WTC11 (cell line): ENCODE measurements around the gene LRIG3. TPM values are rescaled to one million over a fixed set of nuclear protein-coding genes. Genes with fewer than 3 reads are reported as not detected.

ENCODE experiments used
- ATAC-seq: fragments of 200-7000 bp; cut with Tn5 transposase; 2 replicates; pipeline ENCODE4 v1.10.0; 2021; ENCODE audit warnings: mild to moderate bottlenecking, moderate library complexity
- CTCF ChIA-PET: fragments of 300-600 bp; sonication (Branson Sonifier 250); formaldehyde crosslinking; loops from one replicate; lab custom pipeline; 2021; ENCODE audit warnings: antibody characterized with exemption; lab: Charles Lee
- POLR2A ChIA-PET: fragments of 350-600 bp; sonication (Branson Sonifier 250); formaldehyde crosslinking; loops from one replicate; lab custom pipeline; 2021; ENCODE audit warnings: antibody characterized with exemption; lab: Charles Lee
- DNase-seq: peaks from one replicate; pipeline ENCODE4 v3.0.0; 2021; ENCODE audit warnings: low spot score
- H3K27ac Mint-ChIP-seq: 2 replicates; pipeline ENCODE4 v1.8.0; 2021; ENCODE audit warnings: mixed read lengths
- H3K27me3 Mint-ChIP-seq: 2 replicates; pipeline ENCODE4 v1.8.0; 2021; ENCODE audit warnings: low read depth, mild to moderate bottlenecking, moderate library complexity, mixed read lengths
- H3K36me3 Mint-ChIP-seq: 2 replicates; pipeline ENCODE4 v1.8.0; 2021; ENCODE audit warnings: mixed read lengths
- H3K4me1 Mint-ChIP-seq: 2 replicates; pipeline ENCODE4 v1.8.0; 2022; ENCODE audit warnings: mixed read lengths
- H3K4me3 Mint-ChIP-seq: 2 replicates; pipeline ENCODE4 v1.8.0; 2021; ENCODE audit warnings: mild to moderate bottlenecking, moderate library complexity, mixed read lengths
- H3K9me3 Mint-ChIP-seq: 2 replicates; pipeline ENCODE4 v1.8.0; 2021; ENCODE audit warnings: mixed read lengths
- AR ChIP-seq: fragments of 250-450 bp; sonication (Bioruptor Pico); IDR thresholded peaks from 2 replicates; pipeline ENCODE4 v1.9.0; 2021; ENCODE audit warnings: mild to moderate bottlenecking
- ARID4B ChIP-seq: sonication (generic); formaldehyde crosslinking; IDR thresholded peaks from 2 replicates; pipeline ENCODE4 v1.8.0; 2023; ENCODE audit warnings: missing genetic modification reagents, mild to moderate bottlenecking, borderline replicate concordance
- ATF6 ChIP-seq: sonication (generic); formaldehyde crosslinking; IDR thresholded peaks from 2 replicates; pipeline ENCODE4 v1.8.1; 2023; ENCODE audit warnings: mild to moderate bottlenecking, missing genetic modification reagents
- CDX4 ChIP-seq: fragments of 250-450 bp; sonication (Bioruptor Pico); IDR thresholded peaks from 2 replicates; pipeline ENCODE4 v1.9.0; 2021; ENCODE audit warnings: moderate library complexity, mild to moderate bottlenecking, inconsistent platforms, borderline replicate concordance
- CREB1 ChIP-seq: sonication (generic); formaldehyde crosslinking; IDR thresholded peaks from 2 replicates; pipeline ENCODE4 v1.8.0; 2023; ENCODE audit warnings: mild to moderate bottlenecking, missing genetic modification reagents
- ESRRA ChIP-seq: sonication (generic); formaldehyde crosslinking; IDR thresholded peaks from 2 replicates; pipeline ENCODE4 v1.8.1; 2022; ENCODE audit warnings: mild to moderate bottlenecking, missing genetic modification reagents, borderline replicate concordance
- FOXK1 ChIP-seq: sonication (generic); formaldehyde crosslinking; IDR thresholded peaks from 2 replicates; pipeline ENCODE4 v1.8.0; 2022; ENCODE audit warnings: mild to moderate bottlenecking, moderate library complexity, missing genetic modification reagents
- NFATC4 ChIP-seq: fragments of 250-450 bp; sonication (Bioruptor Pico); IDR thresholded peaks from 2 replicates; pipeline ENCODE4 v1.9.0; 2021; ENCODE audit warnings: mild to moderate bottlenecking
- SOX15 ChIP-seq: fragments of 250-450 bp; sonication (Bioruptor Pico); IDR thresholded peaks from 2 replicates; pipeline ENCODE4 v1.9.0; 2021; ENCODE audit warnings: mild to moderate bottlenecking
- STAT6 ChIP-seq: sonication (generic); formaldehyde crosslinking; conservative IDR thresholded peaks from 2 replicates; pipeline ENCODE4 v1.8.1; 2023; ENCODE audit warnings: mild to moderate bottlenecking, low read depth, missing genetic modification reagents, moderate library complexity
- ZBTB43 ChIP-seq: sonication (generic); formaldehyde crosslinking; IDR thresholded peaks from 2 replicates; pipeline ENCODE4 v1.8.1; 2023; ENCODE audit warnings: mild to moderate bottlenecking, missing genetic modification reagents
- ZNF281 ChIP-seq: sonication (generic); formaldehyde crosslinking; IDR thresholded peaks from 2 replicates; pipeline ENCODE4 v1.8.0; 2023; ENCODE audit warnings: mild to moderate bottlenecking, missing genetic modification reagents
- ZNF396 ChIP-seq: fragments of 250-450 bp; sonication (Bioruptor Pico); IDR thresholded peaks from 2 replicates; pipeline ENCODE4 v1.8.0; 2021; ENCODE audit warnings: mild to moderate bottlenecking, moderate library complexity, borderline replicate concordance
- ZNF423 ChIP-seq: fragments of 250-450 bp; sonication (Bioruptor Pico); IDR thresholded peaks from 2 replicates; pipeline ENCODE4 v2.1.2; 2022; ENCODE audit warnings: mild to moderate bottlenecking, moderate library complexity
- ZSCAN18 ChIP-seq: fragments of 250-450 bp; sonication (Bioruptor Pico); IDR thresholded peaks from 2 replicates; pipeline ENCODE4 v2.1.2; 2022; ENCODE audit warnings: mild to moderate bottlenecking, moderate library complexity
- total RNA-seq: library from RNA; stranded (reverse); gene quantifications from 3 replicates; pipeline ENCODE4 v1.2.3, GENCODE V29; 2021

Gene LRIG3
- total RNA-seq, 1 experiment from 2014 or later, result 13.0 TPM

- TF ChIP-seq ZNF281 (CRISPR knock-in tag), result no peak
These were observed 26.8 kb downstream of the LRIG3 start (continued) for GRCh38 chr12:58893495-58893894.

- CTCF ChIA-PET, result interaction anchor here (1.3 kb wide), 1 partner anchor 29 kb away, joined by 3 read pairs; no protein-coding TSS in a partner anchor
- ATAC-seq, result no peak
- no peak overlapping the region for H3K27ac Mint-ChIP-seq
- no peak overlapping the region for H3K4me3 Mint-ChIP-seq
- no peaks in the 10 kb centered on the region for H3K9me3 Mint-ChIP-seq
- DNase-seq, result no peak
- H3K4me1 Mint-ChIP-seq, result peaks cover 21% of the 10 kb centered on the region
- POLR2A ChIA-PET, result no interaction called here
- peaks cover 35% of the 10 kb centered on the region for H3K27me3 Mint-ChIP-seq
- peaks cover 41% of the 10 kb centered on the region for H3K36me3 Mint-ChIP-seq
- TF ChIP-seq STAT6, result no peak
- TF ChIP-seq NFATC4, result no peak
- no peak for TF ChIP-seq ZNF396 (CRISPR knock-in tag)
- TF ChIP-seq ESRRA (CRISPR knock-in tag), result no peak
- TF ChIP-seq ZSCAN18 (CRISPR knock-in tag), result no peak
- no peak for TF ChIP-seq ATF6 (CRISPR knock-in tag)
- TF ChIP-seq CREB1 (CRISPR knock-in tag), result no peak
- no peak for TF ChIP-seq SOX15 (CRISPR knock-in tag)
- no peak for TF ChIP-seq ARID4B
- TF ChIP-seq AR (CRISPR knock-in tag), result no peak
- TF ChIP-seq ZNF423 (CRISPR knock-in tag), result no peak
- no peak for TF ChIP-seq CDX4 (CRISPR knock-in tag)
- no peak for TF ChIP-seq FOXK1 (CRISPR knock-in tag)
- TF ChIP-seq ZBTB43, result no peak
These were observed 30.7 kb downstream of the LRIG3 start for GRCh38 chr12:58889557-58889956.
